Bone marrow (tissue), 2 donors: Measurements from ENCODE around the gene SNX33.
A peak's percentile ranks its signal among the peaks of the same experiment; 100 is the strongest.
"Not testable (repeated sequence)": the region's sequence is repeated elsewhere in the genome, so short reads cannot be mapped to it uniquely, and the experiment has no call there.

Experiments
- DNase-seq, 2 donors: peaks; one replicate each; lab custom pipeline; 2025; lab: John Stamatoyannopoulos, UW

SNX33 gene

GRCh38 chr15:75647370-75648155, at the start of gene SNX33:
TSS of gene SNX33 (plus strand) at chr15:75647912. CDS start at chr15:75649103, 1,191 bp downstream.
- DNase-seq = peak; percentile 29 to 82

- DNase-seq = no peak
Measured at GRCh38 chr15:75598361-75598760, 49.4 kb upstream of the SNX33 start.

GRCh38 chr15:75599401-75599800, 48.3 kb upstream of the SNX33 start:
- no peak for DNase-seq

GRCh38 chr15:75606026-75606425, 41.7 kb upstream of the SNX33 start:
- DNase-seq = no peak

GRCh38 chr15:75606711-75607699, 40.7 kb upstream of the SNX33 start:
- peak in 1 of 2 donors; percentile 55 for DNase-seq

GRCh38 chr15:75616766-75617165, 30.9 kb upstream of the SNX33 start:
- no peak for DNase-seq

- no peak for DNase-seq
Measured at GRCh38 chr15:75620058-75620820, 27.5 kb upstream of the SNX33 start.

- DNase-seq = no peak
Measured at GRCh38 chr15:75620841-75621391, 26.8 kb upstream of the SNX33 start.

GRCh38 chr15:75622505-75622904, 25.2 kb upstream of the SNX33 start:
- no peak for DNase-seq

- DNase-seq = peak; percentile 78 to 93
Measured at GRCh38 chr15:75625542-75626347, 22.0 kb upstream of the SNX33 start, which contains the start of gene SNUPN. TSS of gene SNUPN (minus strand) at chr15:75625725. CDS start at chr15:75621051, 4,674 bp downstream.

GRCh38 chr15:75631935-75632334, 15.8 kb upstream of the SNX33 start:
- DNase-seq = no peak

GRCh38 chr15:75633922-75634321, 13.8 kb upstream of the SNX33 start:
- DNase-seq = not testable (repeated sequence)

GRCh38 chr15:75636026-75636425, 11.7 kb upstream of the SNX33 start:
- DNase-seq = no peak

- no peak for DNase-seq
Measured at GRCh38 chr15:75637245-75638009, 10.3 kb upstream of the SNX33 start.

GRCh38 chr15:75639191-75639708, 8.5 kb upstream of the SNX33 start:
- DNase-seq = no peak

- peak; percentile 83 to 93 for DNase-seq
Measured at GRCh38 chr15:75639709-75640482, 7.8 kb upstream of the SNX33 start, which contains the start of gene IMP3. TSS of gene IMP3 (minus strand) at chr15:75640224. CDS start at chr15:75640168, 56 bp downstream.

GRCh38 chr15:75640483-75641178, 7.1 kb upstream of the SNX33 start:
- peak; percentile 33 to 83 for DNase-seq

- DNase-seq = no peak
Measured at GRCh38 chr15:75641179-75641503, 6.6 kb upstream of the SNX33 start.
